ENCODE measurements around the gene STRIP1. TPM values are rescaled to one million over a fixed set of nuclear protein-coding genes. Genes with fewer than 3 reads are reported as not detected.

The STRIP1 gene
- total and polyA plus RNA-seq, 2 of the 8 experiments (the other 6 are each of a cell fraction or from before 2014, with no cell fraction given) = 21.3 to 45.6 TPM

DNA sequence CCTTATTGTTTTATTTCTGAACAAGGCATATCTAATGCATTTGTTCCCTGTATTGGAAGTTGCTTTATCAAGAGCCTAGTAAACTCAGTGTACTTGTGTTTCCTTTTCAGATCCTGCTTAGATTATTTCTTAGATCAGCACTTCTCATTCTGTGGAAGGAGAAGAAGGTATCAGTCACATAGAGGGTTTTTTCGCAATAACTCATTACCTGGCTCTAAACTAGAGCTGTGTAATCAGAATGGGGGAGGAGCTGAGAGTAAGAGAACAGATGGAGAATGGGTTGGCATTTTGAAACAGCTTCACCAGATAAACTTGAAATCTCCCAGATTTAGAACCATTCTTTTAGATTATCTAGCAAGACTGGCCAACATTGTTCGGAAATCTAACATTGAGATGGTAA lies 38.9 kb upstream of the STRIP1 start:
- H3K27me3 ChIP-seq (replicated peaks in 1 of 4; ENCODE audit: control insufficient read depth in 3 of 4, extremely low read depth in 1 of 4, insufficient read depth in 3 of 4, low read length in 3 of 4) = no peaks in the 10 kb centered on the region
- H4K91ac ChIP-seq (replicated peaks; ENCODE audit: insufficient read length, low read length) = no peak overlapping the region
- POLR2A ChIA-PET (ENCODE audit: partially characterized antibody) = interaction anchor here (1.0 to 4.0 kb wide), 4 partner anchors 9 to 56 kb away, joined by 3 to 19 read pairs (median 3); partner anchors contain the start of gene AHCYL1
- no peak overlapping the region for H2BK15ac ChIP-seq (ENCODE audit: low read length)
- H3K9ac ChIP-seq (replicated peaks in 1 of 4; ENCODE audit: extremely low read depth in 1 of 4, low read depth in 3 of 4, low read length in 3 of 4) = no peak overlapping the region
- peaks cover 5% of the 10 kb centered on the region for H3K79me1 ChIP-seq (ENCODE audit: low read depth, low read length)
- no peak overlapping the region for H2AK5ac ChIP-seq (ENCODE audit: low read depth, low read length)
- FAIRE-seq (no peak), DNase-seq (ENCODE audit: low read depth in 1 of 2, low spot score in 2 of 2) (no peak)
- H2AFZ ChIP-seq (ENCODE audit: low read length) = no peak overlapping the region
- H2BK20ac ChIP-seq (ENCODE audit: low read length) = no peak overlapping the region
- H3K27ac ChIP-seq (ENCODE audit: low read depth, low read length) = no peak overlapping the region
- H2BK5ac ChIP-seq (ENCODE audit: low read depth, low read length) = no peak overlapping the region
- H2BK12ac ChIP-seq (ENCODE audit: low read depth, low read length) = no peak overlapping the region
- no peak overlapping the region for H3K4me3 ChIP-seq (ENCODE audit: extremely low read depth in 1 of 4, insufficient read depth in 2 of 4, low read depth in 3 of 4, low read length in 4 of 4)
- CTCF ChIA-PET (ENCODE audit: partially characterized antibody) = interaction anchor here (1.0 to 4.8 kb wide), 4 partner anchors 11 to 221 kb away, joined by 3 to 22 read pairs (median 4); partner anchors contain the start of gene AHCYL1
- H4K8ac ChIP-seq (ENCODE audit: extremely low read depth, insufficient read depth, low read length) = no peak overlapping the region
- H4K20me1 ChIP-seq (replicated peaks in 1 of 2; ENCODE audit: control insufficient read depth in 1 of 2, insufficient read depth in 2 of 2, low read length in 2 of 2) = peaks cover 4 to 9% of the 10 kb centered on the region in 2 experiments
- H4K5ac ChIP-seq (ENCODE audit: insufficient read length, low read depth, low read length) = no peak overlapping the region
- TF ChIP-seq POU5F1 (IDR thresholded peaks at IDR 0.05; ENCODE audit: low read depth, low read length) (no peak), TBP (IDR thresholded peaks at IDR 0.05; ENCODE audit: low read depth, low read length) (no peak), SP4 (IDR thresholded peaks at IDR 0.05; ENCODE audit: low read length) (no peak), JUN (IDR thresholded peaks at IDR 0.05; ENCODE audit: low read depth, low read length) (no peak), TCF12 (IDR thresholded peaks at IDR 0.05; ENCODE audit: low read depth, low read length) (no peak)
- TF ChIP-seq, protein P1, sequence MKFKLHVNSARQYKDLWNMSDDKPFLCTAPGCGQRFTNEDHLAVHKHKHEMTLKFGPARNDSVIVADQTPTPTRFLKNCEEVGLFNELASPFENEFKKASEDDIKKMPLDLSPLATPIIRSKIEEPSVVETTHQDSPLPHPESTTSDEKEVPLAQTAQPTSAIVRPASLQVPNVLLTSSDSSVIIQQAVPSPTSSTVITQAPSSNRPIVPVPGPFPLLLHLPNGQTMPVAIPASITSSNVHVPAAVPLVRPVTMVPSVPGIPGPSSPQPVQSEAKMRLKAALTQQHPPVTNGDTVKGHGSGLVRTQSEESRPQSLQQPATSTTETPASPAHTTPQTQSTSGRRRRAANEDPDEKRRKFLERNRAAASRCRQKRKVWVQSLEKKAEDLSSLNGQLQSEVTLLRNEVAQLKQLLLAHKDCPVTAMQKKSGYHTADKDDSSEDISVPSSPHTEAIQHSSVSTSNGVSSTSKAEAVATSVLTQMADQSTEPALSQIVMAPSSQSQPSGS (IDR thresholded peaks at IDR 0.05; ENCODE audit: low read length) = no peak
- no peak overlapping the region for H3K23ac ChIP-seq (ENCODE audit: insufficient read length)
- no peak overlapping the region for H3K4me2 ChIP-seq (ENCODE audit: insufficient read depth in 1 of 2, low read depth in 2 of 2, low read length in 2 of 2)
- no peak overlapping the region for H3K56ac ChIP-seq (replicated peaks; ENCODE audit: insufficient read length, low read depth, low read length)
- no peak overlapping the region for H3K14ac ChIP-seq (ENCODE audit: insufficient read length)
- 95% methylated on average over 2 of the region's 2 CpGs; no CpG with 5 or more reads in 1 of the 2 experiments for WGBS, 2 experiments (ENCODE audit: extremely low coverage in 1 of 2, insufficient coverage in 1 of 2, insufficient read length in 1 of 2, insufficient replicate concordance in 2 of 2, low coverage in 1 of 2, low lambda C conversion rate in 2 of 2, missing lambda C conversion rate in 1 of 2)
- no peak overlapping the region for H3K4ac ChIP-seq (replicated peaks; ENCODE audit: insufficient read length, low read depth, low read length)
- H3K36me3 ChIP-seq (ENCODE audit: control insufficient read depth in 2 of 4, insufficient read depth in 4 of 4, low read length in 3 of 4) = peaks cover 0 to 5% (median 0%) of the 10 kb centered on the region in 4 experiments; a peak in 1 of 8 replicates
- H3K79me2 ChIP-seq (ENCODE audit: control insufficient read depth in 1 of 2, insufficient read depth in 2 of 2, low read length in 2 of 2) = peaks cover 5 to 70% of the 10 kb centered on the region in 2 experiments
- no peaks in the 10 kb centered on the region for H3K9me3 ChIP-seq (ENCODE audit: insufficient read depth in 2 of 2, low read depth in 1 of 2, low read length in 1 of 2)
- no peaks in the 10 kb centered on the region for H3K4me1 ChIP-seq (replicated peaks in 1 of 4; ENCODE audit: control insufficient read depth in 3 of 4, insufficient read depth in 4 of 4, low read length in 3 of 4)
- no peak overlapping the region for H2BK120ac ChIP-seq (replicated peaks; ENCODE audit: low read depth, low read length)
- H3K18ac ChIP-seq (ENCODE audit: extremely low read depth, low read length) = no peak overlapping the region
- H3K23me2 ChIP-seq (ENCODE audit: low read depth, low read length) = no peaks in the 10 kb centered on the region
